ENCODE results near the gene PHOSPHO1.

PHOSPHO1 gene

DNA sequence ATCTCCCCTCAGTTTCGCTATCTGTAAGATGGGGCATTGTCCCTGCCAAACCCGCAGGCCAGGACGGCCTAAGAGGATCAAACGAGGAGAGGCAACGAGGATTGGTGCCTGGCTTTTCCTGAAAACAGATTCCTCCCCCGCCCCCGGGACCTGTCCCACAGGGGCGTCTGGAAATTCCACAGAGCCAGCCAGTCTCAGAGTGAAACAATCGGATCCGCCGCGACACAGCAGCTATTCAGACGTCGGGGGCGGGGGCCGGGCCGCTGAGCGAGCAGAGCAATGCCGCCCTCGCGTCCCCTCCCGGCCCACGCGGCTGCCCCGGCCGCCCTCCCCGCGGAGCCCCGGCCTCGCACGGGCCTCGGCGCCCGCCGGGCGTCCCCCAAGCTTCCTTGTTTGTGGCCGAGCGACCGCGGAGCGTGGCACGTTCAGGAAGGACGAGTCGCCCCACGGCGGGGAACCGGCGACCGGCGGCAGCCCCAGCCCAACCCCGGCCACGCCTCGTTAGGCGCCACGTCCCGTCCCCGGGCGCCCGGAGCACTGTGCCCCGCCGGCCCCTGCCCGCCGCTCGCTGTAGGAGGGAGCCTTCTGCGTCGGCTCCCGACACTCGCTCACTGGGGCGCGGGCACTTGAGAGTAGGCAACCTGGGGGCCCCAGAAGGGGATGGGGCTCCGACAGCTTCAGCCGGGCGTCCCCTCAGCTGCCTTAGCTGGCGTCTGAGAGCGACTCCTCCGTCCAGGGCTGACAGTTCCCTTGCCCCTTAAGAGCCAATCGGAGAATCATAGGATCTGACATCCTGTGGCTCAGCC is 29.6 kb upstream of the PHOSPHO1 start:
- Histone ChIP-seq H3K9me3 (replicated peaks; ENCODE audit: insufficient read depth, low read length) (no peaks in the 10 kb centered on the region), H3K27ac (ENCODE audit: low read length) (no peak overlapping the region), H2AFZ (ENCODE audit: low read length) (peak overlapping the region; percentile 87), H3K4me1 (ENCODE audit: low read length) (no peaks in the 10 kb centered on the region), H3K36me3 (replicated peaks; ENCODE audit: insufficient read depth, low read length) (no peaks in the 10 kb centered on the region), H3K9me2 (replicated peaks; ENCODE audit: insufficient read depth, low read length) (no peaks in the 10 kb centered on the region), H3K4me2 (ENCODE audit: low read depth, low read length) (peak overlapping the region; percentile 99), H3K27me3 (replicated peaks; ENCODE audit: insufficient read depth, low read length) (peaks cover 9% of the 10 kb centered on the region), H3K9ac (ENCODE audit: low read length) (peak overlapping the region; percentile 9; the same call in 1 of the 2 replicates), H3K4me3 (ENCODE audit: low read length) (peak overlapping the region; percentile 62), H4K20me1 (ENCODE audit: insufficient read depth, low read length) (no peaks in the 10 kb centered on the region), H3K79me2 (ENCODE audit: low read length) (no peaks in the 10 kb centered on the region), H3F3A (ENCODE audit: insufficient read depth, low read length) (no peaks in the 10 kb centered on the region)
- TF ChIP-seq EZH2phosphoT487 (IDR thresholded peaks at IDR 0.05; ENCODE audit: low read length): no peak
- peak; percentile 12 for DNase-seq

DNA sequence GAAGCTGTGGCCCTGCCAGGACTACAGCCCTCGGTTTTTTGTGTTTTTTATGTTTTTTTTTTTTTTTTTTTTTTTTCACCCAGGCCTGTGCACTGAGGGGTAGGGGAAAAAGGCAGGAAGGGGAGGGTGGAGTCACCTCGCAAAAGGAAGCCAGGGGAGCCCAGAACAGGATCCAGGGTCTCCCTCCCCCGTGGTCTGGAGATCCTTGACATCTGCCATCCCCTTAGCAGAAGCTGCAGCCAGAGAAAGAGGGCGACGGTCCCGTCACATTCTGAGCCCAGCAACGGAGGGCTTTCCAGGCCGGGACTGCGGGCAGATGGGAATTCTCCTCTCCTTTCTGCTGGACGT is 29.1 kb upstream of the PHOSPHO1 start:
- no peaks in the 10 kb centered on the region for H4K20me1 ChIP-seq (ENCODE audit: insufficient read depth, low read length)
- H3K36me3 ChIP-seq (replicated peaks; ENCODE audit: insufficient read depth, low read length): no peaks in the 10 kb centered on the region
- peak overlapping the region; percentile 99 for H3K4me2 ChIP-seq (ENCODE audit: low read depth, low read length)
- no peaks in the 10 kb centered on the region for H3K9me2 ChIP-seq (replicated peaks; ENCODE audit: insufficient read depth, low read length)
- no peak for DNase-seq
- no peaks in the 10 kb centered on the region for H3K9me3 ChIP-seq (replicated peaks; ENCODE audit: insufficient read depth, low read length)
- TF ChIP-seq EZH2 (optimal IDR thresholded peaks at IDR 0.05; ENCODE audit: low read depth, low read length) (no peak), EZH2phosphoT487 (IDR thresholded peaks at IDR 0.05; ENCODE audit: low read length) (no peak)
- TF ChIP-seq, protein P1, sequence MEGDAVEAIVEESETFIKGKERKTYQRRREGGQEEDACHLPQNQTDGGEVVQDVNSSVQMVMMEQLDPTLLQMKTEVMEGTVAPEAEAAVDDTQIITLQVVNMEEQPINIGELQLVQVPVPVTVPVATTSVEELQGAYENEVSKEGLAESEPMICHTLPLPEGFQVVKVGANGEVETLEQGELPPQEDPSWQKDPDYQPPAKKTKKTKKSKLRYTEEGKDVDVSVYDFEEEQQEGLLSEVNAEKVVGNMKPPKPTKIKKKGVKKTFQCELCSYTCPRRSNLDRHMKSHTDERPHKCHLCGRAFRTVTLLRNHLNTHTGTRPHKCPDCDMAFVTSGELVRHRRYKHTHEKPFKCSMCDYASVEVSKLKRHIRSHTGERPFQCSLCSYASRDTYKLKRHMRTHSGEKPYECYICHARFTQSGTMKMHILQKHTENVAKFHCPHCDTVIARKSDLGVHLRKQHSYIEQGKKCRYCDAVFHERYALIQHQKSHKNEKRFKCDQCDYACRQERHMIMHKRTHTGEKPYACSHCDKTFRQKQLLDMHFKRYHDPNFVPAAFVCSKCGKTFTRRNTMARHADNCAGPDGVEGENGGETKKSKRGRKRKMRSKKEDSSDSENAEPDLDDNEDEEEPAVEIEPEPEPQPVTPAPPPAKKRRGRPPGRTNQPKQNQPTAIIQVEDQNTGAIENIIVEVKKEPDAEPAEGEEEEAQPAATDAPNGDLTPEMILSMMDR (IDR thresholded peaks at IDR 0.05; ENCODE audit: low read length): no peak
- H2AFZ ChIP-seq (ENCODE audit: low read length): peak overlapping the region; percentile 66; the same call in 1 of the 2 replicates
- peak overlapping the region; percentile 62 for H3K4me3 ChIP-seq (ENCODE audit: low read length)
- no peaks in the 10 kb centered on the region for H3F3A ChIP-seq (ENCODE audit: insufficient read depth, low read length)
- H3K27me3 ChIP-seq (replicated peaks; ENCODE audit: insufficient read depth, low read length): peaks cover 9% of the 10 kb centered on the region
- H3K79me2 ChIP-seq (ENCODE audit: low read length): no peaks in the 10 kb centered on the region
- H3K27ac ChIP-seq (ENCODE audit: low read length): no peak overlapping the region
- H3K4me1 ChIP-seq (ENCODE audit: low read length): no peaks in the 10 kb centered on the region
- no peak overlapping the region for H3K9ac ChIP-seq (ENCODE audit: low read length)

DNA sequence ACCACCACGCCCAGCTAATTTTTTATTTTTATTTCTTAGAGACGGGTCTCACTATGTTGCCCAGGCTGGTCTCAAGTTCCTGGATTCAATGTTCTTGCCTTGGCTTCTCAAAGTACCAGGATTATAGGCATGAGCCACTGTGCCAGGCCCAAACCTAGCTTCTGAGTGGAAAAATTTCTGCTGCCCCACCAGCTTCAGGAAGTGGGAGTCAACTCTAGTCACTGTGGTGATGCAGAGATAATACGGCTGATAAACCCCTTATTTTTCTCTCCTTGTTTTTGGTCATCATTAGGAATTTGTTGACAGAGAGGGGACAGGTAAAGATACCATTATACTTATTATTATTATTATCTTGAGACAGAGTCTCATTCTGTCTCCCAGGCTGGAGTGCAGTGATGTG is 27.8 kb upstream of the PHOSPHO1 start:
- no peak for DNase-seq
- H3K4me3 ChIP-seq (ENCODE audit: low read length): no peak overlapping the region
- H3K9me3 ChIP-seq (replicated peaks; ENCODE audit: insufficient read depth, low read length): no peaks in the 10 kb centered on the region
- H3F3A ChIP-seq (ENCODE audit: insufficient read depth, low read length): no peaks in the 10 kb centered on the region
- peaks cover 9% of the 10 kb centered on the region for H3K27me3 ChIP-seq (replicated peaks; ENCODE audit: insufficient read depth, low read length)
- no peak overlapping the region for H3K4me2 ChIP-seq (ENCODE audit: low read depth, low read length)
- H3K4me1 ChIP-seq (ENCODE audit: low read length): no peaks in the 10 kb centered on the region
- no peak for TF ChIP-seq EZH2 (optimal IDR thresholded peaks at IDR 0.05; ENCODE audit: low read depth, low read length)
- TF ChIP-seq, protein P1 (IDR thresholded peaks at IDR 0.05; ENCODE audit: low read length): no peak
- H3K79me2 ChIP-seq (ENCODE audit: low read length): no peaks in the 10 kb centered on the region
- no peak overlapping the region for H2AFZ ChIP-seq (ENCODE audit: low read length)
- H3K27ac ChIP-seq (ENCODE audit: low read length): no peak overlapping the region
- H3K9ac ChIP-seq (ENCODE audit: low read length): no peak overlapping the region
- no peaks in the 10 kb centered on the region for H4K20me1 ChIP-seq (ENCODE audit: insufficient read depth, low read length)
- no peaks in the 10 kb centered on the region for H3K9me2 ChIP-seq (replicated peaks; ENCODE audit: insufficient read depth, low read length)
- H3K36me3 ChIP-seq (replicated peaks; ENCODE audit: insufficient read depth, low read length): no peaks in the 10 kb centered on the region

DNA sequence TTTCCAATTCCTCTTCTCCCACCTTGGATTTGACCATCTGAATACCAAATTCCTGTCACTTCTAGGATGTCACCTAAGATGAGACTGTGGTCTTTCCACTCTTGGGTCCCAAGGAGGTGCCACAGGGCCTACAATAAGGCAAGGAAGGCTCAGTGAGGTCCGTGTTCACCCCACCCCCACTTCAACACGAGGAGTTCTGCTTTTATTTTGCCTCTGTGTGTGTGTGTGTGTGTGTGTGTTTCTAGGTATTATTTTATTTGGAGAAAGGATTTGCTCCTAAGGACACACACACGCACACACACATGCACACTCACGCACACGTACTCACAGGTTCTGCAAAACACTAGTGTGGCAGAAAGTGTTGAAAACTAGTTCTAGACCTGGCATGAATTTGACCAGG is 24.5 kb upstream of the PHOSPHO1 start:
- H3K79me2 ChIP-seq (ENCODE audit: low read length): no peaks in the 10 kb centered on the region
- DNase-seq: no peak
- H3K4me2 ChIP-seq (ENCODE audit: low read depth, low read length): no peak overlapping the region
- no peaks in the 10 kb centered on the region for H3K9me2 ChIP-seq (replicated peaks; ENCODE audit: insufficient read depth, low read length)
- H3K9me3 ChIP-seq (replicated peaks; ENCODE audit: insufficient read depth, low read length): no peaks in the 10 kb centered on the region
- no peak overlapping the region for H3K27ac ChIP-seq (ENCODE audit: low read length)
- TF ChIP-seq EZH2phosphoT487 (IDR thresholded peaks at IDR 0.05; ENCODE audit: low read length): no peak
- TF ChIP-seq EZH2 (optimal IDR thresholded peaks at IDR 0.05; ENCODE audit: low read depth, low read length): no peak
- TF ChIP-seq, protein P1 (IDR thresholded peaks at IDR 0.05; ENCODE audit: low read length): no peak
- H3K4me1 ChIP-seq (ENCODE audit: low read length): no peaks in the 10 kb centered on the region
- 0 out of 2 replicates have a peak, but pooled peaks cover 4% of the 10 kb centered on the region for H3K27me3 ChIP-seq (replicated peaks; ENCODE audit: insufficient read depth, low read length)
- H3K4me3 ChIP-seq (ENCODE audit: low read length): no peak overlapping the region
- no peaks in the 10 kb centered on the region for H3F3A ChIP-seq (ENCODE audit: insufficient read depth, low read length)
- no peaks in the 10 kb centered on the region for H3K36me3 ChIP-seq (replicated peaks; ENCODE audit: insufficient read depth, low read length)
- no peak overlapping the region for H2AFZ ChIP-seq (ENCODE audit: low read length)
- no peak overlapping the region for H3K9ac ChIP-seq (ENCODE audit: low read length)
- no peaks in the 10 kb centered on the region for H4K20me1 ChIP-seq (ENCODE audit: insufficient read depth, low read length)
